Stimulated activated CD8-positive, alpha-beta memory T cell treated with anti-CD3 and anti-CD28 coated beads, Interleukin-15, amount 100 ng/mL, for 48 hours (primary cell): ENCODE results near the gene CHMP4B.

Source experiments
- DNase-seq, 2 donors: peaks; one replicate each; pipeline ENCODE4 v3.0.0-alpha.2; 2020; ENCODE audit warnings: low read depth in 2 of 2

CHMP4B gene

GRCh38 chr20:33839591-33839990 lies 28.4 kb downstream of the CHMP4B start:
- DNase-seq, result no peak

DNA sequence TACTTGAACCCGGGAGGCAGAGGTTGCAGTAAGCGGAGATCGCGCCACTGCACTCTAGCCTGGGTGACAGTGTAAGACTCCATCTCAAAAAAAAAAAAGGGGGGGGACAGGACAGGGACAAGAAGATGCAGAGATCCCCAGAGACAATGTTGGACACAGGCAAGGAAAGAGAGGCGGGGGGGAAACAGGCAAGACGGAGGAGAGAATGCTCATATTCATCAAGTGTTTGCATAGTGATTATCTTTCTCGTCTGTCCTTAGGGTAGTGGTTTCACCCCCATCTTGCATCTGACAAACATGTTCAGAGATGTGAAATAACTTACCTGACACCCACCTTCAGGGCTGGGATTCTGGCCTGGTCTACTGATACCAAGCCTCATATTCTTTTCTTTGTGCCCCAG lies 29.0 kb downstream of the CHMP4B start:
- no peak for DNase-seq

DNA sequence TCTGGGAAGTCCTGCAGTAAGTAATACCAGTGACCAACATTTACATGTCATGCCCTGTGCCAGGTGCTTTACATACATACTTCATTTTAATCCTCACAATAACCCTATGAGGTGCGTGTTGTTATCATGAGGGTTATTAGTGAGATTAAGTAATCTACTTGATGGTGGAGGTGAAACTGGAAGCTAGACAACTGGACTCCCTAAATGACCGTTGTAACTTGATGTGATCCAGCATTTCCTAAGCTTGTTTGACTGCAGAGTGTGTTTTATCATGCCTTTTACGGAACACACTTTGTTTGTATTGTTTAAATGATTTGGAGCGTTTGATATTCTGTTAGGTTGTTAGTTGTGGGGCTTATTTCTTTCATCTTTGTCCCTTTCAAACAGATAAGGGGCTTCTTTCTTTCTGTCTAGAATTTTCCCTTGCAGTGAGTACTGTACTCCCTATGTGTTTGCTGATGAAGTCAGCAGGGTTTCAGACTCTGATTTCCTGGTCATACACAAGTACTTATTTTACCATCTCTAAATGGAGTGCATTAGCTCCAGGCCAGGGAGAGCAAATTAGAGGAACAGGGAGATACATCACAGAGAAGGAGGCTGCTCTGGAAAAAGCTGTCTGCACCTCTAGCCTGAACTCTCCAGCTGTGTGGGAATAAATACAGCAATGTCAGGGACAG lies 29.7 kb downstream of the CHMP4B start:
- DNase-seq, result no peak

GRCh38 chr20:33841436-33841799 lies 30.3 kb downstream of the CHMP4B start:
- no peak for DNase-seq

DNA sequence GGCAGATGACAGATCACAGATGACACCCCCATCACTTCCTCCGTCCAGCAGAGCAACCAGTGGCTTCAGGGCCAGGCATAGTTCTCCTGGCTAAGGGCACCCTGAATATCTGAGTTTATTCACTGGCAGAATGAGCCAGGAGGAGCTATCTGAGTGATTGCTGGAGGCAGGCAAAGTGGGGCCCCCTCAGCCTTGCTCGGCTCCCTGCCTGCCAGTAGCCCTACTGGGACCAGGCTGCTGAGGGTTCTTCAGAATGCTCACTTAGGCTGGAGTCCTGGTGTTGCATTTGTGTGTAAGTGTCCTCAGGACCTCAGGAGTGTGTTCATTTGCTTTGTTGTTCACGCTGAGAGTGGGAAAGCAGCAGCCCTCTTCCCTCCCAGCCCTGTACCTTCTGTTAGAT lies 31.2 kb downstream of the CHMP4B start:
- DNase-seq, result no peak

- DNase-seq, result no peak
Measured at GRCh38 chr20:33843050-33843449, 31.9 kb downstream of the CHMP4B start.

DNA sequence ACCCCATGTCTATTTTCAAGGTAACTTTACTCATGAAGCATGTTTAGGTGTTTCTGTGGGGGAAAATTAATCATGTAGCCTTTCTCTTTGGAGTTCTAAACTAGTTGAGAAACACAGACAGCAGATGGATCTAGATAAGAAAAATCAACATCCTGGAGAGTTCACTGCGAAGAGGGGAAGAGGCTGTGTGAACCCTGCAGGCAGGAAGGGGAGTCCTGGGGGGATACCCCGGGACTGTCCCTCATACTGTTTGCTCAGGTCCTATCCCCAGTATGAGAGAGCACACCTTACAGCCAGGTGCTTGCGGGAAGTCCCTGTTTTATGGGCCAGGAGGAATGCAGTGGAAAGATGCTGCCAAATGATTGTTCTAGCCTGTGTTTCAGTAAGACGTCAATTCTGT lies 32.7 kb downstream of the CHMP4B start:
- DNase-seq, result no peak

GRCh38 chr20:33846291-33846935 lies 35.3 kb downstream of the CHMP4B start:
- no peak for DNase-seq

DNA sequence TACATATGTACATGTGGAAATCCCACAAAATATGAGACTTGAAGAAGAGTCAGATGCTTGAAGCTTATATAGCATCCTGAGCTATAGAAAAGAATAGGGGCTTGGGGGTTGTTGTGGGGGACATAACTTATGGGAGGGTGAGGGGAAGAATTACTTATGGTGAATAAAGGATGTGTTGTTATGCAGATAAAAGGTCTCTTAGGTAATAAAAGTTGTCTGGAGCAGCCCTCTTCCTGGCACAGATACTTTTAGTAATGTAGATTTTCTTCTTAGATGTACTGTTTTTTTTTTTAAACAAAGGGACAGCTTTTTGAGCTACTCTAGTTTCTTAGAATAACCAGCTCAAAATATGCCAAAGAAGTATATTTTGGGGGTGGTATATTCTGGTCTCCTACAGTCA lies 35.9 kb downstream of the CHMP4B start:
- no peak for DNase-seq

DNA sequence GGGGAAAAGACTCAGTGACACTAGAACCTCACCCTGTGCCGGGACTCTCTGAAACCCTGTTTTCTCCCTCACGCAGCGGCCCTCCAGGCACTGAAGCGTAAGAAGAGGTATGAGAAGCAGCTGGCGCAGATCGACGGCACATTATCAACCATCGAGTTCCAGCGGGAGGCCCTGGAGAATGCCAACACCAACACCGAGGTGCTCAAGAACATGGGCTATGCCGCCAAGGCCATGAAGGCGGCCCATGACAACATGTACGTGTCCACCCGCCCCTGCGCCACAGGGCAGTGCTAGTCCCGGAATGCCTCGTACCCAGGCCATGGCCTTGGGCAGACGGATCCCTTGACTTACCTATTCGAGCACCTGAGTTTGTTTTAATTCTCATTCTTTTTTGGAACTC lies 37.2 kb downstream of the CHMP4B start:
- no peak for DNase-seq

- no peak for DNase-seq
Measured at GRCh38 chr20:33850159-33850558, 39.0 kb downstream of the CHMP4B start.

DNA sequence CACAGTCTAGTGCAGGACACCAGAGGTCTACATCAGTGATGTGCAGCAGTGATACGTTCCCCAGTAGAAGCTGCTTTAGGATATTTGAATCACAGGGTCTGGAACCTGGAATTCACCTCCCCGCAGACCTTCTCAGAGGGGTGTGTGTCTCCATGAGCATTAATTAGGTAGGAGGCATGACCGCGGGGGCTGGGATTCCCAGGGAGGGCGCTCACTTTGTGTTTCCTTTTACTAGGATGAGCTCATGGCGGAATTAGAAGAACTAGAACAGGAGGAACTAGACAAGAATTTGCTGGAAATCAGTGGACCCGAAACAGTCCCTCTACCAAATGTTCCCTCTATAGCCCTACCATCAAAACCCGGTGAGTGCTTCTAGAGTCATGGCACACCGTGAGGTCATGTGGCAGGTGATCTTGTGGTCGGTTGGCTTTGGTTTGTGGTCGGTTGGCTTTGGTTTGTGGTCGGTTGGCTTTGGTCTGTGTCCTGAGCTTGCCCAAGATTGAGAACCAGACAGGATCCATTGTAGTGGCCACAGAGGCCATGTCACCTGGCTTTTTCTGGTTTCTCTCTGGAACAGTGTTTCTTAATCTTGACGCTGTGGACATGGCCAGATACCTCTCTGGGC lies 40.8 kb downstream of the CHMP4B start:
- no peak for DNase-seq

- DNase-seq, result no peak
Measured at GRCh38 chr20:33852626-33853506, 41.7 kb downstream of the CHMP4B start.

DNA sequence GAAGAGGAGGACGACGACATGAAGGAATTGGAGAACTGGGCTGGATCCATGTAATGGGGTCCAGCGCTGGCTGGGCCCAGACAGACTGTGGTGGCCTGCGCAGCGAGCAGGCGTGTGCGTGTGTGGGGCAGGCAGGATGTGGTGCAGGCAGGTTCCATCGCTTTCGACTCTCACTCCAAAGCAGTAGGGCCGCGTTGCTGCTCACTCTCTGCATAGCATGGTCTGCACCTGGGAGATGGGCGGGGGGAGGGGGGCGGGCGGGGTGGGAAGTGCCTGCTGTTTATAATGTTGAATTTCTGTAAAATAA lies 42.3 kb downstream of the CHMP4B start:
- no peak for DNase-seq

- no peak for DNase-seq
Measured at GRCh38 chr20:33857722-33858563, 46.8 kb downstream of the CHMP4B start.

- DNase-seq, result no peak
Measured at GRCh38 chr20:33858666-33859065, 47.5 kb downstream of the CHMP4B start.

GRCh38 chr20:33859157-33859695 lies 48.1 kb downstream of the CHMP4B start:
- DNase-seq, result no peak

GRCh38 chr20:33859751-33860150 lies 48.6 kb downstream of the CHMP4B start:
- DNase-seq, result no peak

DNA sequence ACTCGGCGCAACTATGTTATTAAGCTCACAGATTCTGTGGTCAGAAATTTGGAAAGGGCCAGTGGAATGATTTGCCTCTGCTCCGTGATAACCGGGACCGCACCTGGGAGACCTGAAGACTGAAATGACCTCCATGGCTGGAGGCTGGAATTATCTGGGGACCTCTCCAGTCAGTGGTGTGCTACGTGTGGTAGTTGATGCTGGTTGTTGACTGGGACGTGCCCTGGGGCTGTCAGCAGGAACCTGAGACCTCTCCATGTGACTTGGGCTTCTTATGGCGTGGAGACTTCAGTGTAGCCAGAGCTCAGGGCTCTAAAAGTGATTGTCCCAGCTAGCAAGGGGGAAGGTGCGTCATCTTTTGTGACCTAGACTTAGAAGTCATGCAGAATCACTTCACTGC lies 50.3 kb downstream of the CHMP4B start:
- DNase-seq, result no peak

DNA sequence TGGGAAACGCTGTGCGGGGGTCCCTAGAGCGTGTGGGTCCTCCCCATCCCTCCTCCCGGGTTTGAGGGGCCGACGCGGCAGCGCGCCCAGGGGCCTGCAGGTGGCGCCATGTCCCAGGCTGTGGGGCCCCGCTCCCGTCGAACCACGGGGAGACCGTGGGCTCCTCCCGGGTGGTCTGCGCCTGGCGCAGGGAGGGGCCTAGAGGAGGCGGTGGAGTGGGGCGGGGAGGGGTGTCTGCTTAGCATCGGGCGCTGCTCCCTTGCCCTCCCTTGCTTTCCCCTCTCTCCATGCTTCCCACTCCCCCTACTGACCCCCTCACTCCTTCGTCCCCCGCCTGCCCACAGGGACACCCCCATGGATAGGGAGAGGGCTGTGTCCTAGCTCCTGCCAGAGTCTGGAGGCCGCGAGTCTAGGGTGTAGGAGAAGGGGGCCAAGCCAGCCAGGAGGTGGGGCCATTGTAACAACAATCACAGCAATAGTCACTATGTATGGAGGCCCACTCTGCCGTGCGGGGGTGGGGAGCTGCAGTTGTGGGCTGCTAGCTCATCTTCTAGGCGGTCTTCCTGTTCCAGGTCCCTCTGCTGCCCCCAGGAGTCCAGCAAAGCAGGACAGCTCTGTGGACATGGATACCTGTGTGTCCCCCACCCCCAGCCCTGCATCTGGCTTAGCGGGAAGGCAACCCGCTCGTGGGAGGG lies 51.7 kb downstream of the CHMP4B start:
- DNase-seq, result peak in 1 of 2 donors; percentile 17
